ENCODE data around the gene EBP.
"Not testable (repeated sequence)": the region's sequence is repeated elsewhere in the genome, so short reads cannot be mapped to it uniquely, and the experiment has no call there.

The EBP gene

DNA sequence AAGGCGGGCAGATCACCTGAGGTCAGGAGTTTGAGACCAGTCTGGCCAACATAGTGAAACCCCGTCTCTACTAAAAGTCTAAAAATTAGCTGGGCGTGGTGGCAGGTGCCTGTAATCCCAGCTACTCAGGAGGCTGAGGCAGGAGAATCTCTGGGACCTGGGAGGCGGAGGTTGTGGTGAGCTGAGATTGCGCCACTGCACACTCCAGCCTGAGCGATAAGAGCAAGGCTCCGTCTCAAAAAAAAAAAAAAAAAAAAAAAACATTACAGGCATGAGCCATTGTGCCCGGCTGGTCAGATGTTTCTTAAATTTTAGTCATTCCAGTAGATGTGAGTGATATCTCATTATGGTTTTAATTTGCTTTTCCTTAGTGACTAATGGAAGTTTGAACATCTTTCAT lies 4.2 kb downstream of the EBP start:
- DNase-seq (ENCODE audit: low read depth, low spot score) = not testable (repeated sequence)

DNA sequence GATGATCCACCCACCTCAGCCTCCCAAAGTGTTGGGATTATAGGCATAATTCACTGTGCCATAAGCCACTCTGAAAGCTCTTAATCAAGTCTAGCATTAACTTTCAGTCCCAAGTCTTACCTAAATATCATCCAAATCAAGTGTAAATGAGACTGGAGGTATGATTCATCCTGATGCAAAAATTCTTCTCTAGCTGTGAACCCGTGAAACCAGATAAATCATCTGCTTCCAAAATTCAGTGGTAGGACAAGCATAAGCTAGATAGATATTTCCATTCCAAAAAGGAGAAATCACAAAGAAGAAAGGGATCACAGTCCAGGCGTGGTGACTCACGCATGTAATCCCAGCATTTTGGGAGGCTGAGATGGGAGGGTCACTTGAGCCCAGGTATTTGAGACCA lies 9.1 kb downstream of the EBP start:
- no peak for DNase-seq (ENCODE audit: low read depth, low spot score)

DNA sequence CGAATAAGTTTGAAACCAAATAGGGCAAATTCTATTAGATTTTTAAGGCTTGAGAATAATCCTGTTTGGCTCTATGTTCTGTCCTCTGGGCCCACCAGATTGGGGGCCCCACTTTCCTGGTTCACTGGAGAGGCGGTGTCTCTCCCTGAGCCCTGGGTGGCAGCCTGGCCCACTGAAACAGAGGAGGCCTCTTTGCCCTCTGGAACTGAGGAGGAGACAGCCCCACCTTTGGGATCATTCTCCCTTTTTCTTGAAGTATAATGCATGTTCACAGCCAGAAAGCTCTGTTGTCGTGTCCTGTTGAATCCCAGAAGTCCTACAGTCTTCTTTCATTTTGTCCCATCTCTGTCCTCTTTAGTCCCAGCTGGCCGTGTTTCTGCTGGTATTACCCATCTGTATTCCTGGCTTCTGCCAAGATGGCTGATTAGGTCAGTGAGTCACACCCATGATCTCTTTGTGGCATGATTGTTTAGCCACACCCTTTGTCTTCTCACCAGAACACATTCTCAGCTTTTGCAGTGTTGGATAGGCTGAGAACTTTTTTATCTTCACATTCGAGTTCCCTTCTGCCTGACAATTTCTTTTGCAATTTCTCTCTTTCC lies 9.9 kb downstream of the EBP start:
- no peak for DNase-seq (ENCODE audit: low read depth, low spot score)

DNA sequence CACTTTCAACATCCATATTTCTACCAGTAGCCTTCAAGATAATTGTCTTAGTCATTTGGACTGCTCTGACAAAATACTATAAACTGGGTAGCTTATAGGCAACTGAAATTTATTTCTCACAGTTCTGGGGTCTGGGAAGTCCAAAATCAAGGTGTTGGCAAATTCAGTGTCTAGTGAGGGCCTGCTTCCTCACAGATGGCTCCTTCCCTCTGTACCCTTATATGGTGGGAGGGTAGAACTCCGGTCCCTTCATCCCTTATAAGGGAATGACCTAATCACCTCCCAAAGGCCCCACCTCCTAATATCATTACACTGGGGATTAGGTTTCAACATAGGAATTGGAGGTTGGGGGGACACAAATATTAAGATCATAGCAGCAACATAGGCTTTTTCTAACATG lies 10.6 kb downstream of the EBP start:
- DNase-seq (ENCODE audit: low read depth, low spot score) = no peak

DNA sequence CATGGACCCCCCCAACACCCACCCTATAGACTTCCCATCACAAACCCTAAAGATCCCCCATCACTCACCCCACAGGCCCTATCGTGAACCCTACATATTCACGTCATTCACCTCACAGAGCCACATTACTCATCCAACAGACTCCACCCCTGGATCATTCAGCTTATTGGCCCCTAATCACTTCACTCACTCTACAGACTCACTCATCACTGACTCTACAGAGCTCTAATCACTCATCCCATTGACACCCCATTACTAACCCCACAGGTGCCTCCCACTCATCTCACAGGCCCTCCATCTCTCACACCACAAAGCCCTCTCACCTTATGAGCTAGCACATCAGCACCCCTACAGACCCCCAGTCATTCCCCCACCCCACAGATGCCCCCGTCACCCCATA lies 11.6 kb downstream of the EBP start:
- DNase-seq (ENCODE audit: low read depth, low spot score) = no peak

DNA sequence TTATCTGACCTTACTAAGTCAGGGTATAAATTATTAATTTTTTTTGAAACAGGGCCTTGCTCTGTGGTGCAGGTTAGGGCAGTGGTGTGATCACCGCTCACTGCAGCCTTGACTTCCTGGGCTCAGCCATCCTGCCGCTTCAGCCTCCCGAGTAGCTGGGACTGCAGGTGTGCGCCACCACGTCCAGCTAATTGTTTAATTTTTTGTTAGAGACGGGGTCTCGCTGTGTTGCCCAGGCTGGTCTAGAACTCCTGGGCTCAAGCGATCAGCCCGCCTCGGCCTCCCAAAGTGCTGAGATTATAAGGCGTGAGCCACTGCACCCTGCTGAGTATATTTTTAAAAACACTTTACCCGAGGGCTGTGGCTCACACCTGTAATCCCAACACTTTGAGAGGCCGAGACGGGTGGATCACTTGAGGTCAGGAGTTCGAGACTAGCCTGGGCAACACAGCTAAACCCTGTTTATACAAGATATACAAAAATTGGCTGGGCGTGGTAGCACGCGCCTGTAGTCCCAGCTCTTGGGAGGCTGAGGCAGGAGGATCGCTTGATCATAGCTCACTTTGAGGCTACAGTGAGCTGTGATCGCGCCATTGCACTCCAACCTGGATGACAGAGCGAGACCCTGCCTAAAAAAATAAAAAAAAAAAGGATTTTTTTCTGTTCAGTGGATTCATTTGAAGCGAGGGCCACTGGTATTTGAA lies 17.2 kb downstream of the EBP start:
- DNase-seq (ENCODE audit: low read depth, low spot score) = no peak

DNA sequence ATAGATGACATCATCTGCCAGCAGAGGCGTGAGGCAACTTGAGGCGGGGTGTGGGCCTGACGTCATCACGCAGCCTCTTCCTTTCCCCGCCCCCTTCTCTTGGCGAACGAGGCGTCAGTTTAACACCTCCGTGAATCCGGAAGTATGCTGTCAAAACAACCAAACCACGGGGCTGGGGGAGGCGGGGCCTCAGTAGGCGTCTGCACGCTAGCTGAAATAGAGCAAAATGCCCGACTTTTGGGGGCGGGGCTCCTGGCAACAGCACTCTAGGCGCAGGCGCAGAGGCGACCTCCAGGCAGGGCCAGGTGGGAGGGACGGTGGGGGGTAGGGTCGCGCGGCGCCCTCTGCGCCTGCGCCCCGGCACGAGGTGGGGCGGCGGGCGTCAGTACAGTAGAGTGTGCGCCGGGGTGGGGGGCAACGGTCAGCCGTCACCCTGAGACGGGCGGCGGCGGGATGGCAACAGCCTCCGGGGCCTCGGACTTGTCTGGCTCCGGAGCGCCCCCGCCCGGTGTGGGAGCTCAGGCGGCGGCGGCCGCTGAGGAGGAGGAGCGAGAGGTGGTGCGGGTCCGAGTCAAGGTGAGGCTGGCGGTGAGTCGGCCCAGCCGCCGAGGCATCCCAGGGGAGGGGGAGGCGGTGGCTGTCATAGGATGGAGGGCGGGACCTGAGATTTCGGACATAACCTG lies 17.9 kb downstream of the EBP start, which contains the start of gene TBC1D25:
Gene TBC1D25 (plus strand): TSS at position 370 of the 683 bp plus-strand sequence. CDS start 84 bp downstream, at position 454.
- peak; percentile 87 for DNase-seq (ENCODE audit: low read depth, low spot score)

DNA sequence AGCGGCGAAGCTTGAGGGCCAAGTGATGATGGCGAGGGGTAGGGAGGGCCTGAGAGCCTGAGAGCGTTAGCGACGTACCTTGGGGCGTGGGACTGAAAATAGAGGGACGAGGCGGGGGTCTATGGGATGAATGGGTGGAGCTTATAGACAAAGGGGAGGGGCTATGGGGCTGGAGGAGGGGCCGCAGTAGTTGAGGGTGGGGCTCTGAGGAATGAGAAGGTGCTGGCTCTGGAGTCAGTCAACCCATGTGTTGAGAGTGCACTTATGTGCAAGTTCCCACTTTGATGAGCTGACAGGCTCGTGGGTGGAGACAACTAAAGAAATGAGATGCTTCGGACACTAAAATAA lies 18.4 kb downstream of the EBP start:
- no peak for DNase-seq (ENCODE audit: low read depth, low spot score)

DNA sequence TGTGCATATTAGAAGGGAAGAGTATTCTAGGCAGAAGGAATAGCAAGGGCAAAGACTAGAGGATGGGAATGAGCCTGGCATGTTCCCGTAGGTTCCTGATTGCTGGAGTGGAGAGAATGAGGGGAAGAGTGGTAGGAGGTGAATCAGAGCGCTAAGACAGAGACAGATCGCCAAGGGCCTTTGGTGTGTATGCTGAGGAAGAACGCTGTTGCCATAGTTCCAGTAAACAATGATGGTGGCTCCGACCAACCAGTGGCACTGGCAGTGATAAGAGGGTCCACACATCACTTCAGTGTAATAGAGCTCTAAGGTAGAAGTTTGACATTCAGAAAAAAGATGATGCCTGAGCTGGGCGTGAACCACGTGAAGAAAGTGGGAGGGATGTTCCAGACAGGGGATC lies 18.9 kb downstream of the EBP start:
- DNase-seq (ENCODE audit: low read depth, low spot score) = no peak

DNA sequence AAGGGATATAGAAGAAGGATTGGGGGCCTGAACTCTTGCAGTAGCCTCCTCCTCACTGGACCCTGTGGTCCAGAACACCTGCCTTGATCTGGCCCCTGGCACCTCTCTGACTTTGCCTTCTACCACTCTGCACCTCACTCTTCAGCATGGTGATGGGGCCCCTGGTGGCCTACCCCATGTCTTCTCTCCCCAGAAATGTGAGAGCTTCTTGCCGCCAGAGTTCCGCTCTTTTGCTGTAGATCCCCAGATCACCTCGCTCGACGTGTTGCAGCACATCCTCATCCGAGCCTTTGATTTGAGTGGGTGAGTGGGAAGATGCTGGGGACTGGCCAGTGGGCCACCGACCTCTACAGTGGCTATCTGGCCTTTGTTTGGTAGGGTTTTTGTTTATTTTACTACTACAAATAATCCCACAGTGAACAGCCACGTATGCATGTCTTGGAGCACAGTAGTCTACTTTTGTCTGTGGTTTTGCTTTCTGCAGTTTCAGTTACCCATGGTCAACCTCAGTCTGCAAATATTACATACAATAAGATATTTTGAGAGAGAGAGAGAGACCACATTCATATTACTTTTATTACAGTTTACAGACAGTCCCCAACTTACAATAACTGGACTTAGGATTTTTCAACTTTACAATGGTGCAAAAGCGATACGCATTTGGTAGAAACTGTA lies 19.7 kb downstream of the EBP start:
- DNase-seq (ENCODE audit: low read depth, low spot score) = no peak

DNA sequence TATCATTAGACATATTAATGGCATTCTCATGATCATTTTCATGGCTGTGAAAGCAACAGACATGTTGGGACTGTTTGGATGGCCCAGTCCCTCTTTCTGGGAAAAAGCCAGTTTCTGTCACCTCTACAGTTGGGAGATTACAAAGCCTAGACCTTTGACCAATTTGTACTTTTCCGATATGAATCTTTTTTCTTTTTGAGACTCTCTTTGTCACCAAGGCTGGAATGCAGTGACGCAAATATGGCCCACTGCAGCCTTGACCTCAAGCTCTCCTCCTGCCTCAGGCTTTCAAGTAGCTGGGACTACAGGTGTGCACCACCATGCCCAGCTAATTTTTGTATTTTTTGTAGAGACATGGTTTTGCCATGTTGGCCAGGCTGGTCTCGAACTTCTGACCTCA lies 27.3 kb downstream of the EBP start:
- DNase-seq (ENCODE audit: low read depth, low spot score) = no peak

DNA sequence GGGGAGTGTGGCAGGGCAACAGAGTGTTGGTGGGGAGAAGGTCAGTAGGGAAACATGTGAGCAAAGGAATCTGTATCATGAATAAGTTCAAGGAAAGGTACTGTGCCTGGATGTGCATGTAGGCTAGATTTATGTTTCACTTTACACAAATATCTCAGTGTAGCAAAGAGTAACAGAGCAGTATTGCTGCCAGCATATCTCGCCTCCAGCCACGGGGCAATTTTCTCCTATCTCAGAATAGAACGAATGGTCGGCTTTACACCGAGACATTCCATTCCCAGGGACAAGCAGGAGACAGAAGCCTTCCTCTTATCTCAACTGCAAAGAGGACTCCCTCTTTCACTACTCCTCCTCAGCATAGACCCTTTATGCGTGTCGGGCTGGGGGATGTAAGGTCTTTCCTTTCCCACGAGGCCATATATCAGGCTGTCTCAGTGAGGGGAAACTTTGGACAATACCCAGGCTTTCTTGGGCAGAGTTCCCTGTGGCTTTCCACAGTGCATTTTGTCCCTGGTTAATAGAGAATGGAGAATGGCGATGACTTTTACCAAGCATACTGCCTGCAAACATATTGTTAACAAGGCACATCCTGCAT lies 34.2 kb downstream of the EBP start:
- DNase-seq (ENCODE audit: low read depth, low spot score) = not testable (repeated sequence)

DNA sequence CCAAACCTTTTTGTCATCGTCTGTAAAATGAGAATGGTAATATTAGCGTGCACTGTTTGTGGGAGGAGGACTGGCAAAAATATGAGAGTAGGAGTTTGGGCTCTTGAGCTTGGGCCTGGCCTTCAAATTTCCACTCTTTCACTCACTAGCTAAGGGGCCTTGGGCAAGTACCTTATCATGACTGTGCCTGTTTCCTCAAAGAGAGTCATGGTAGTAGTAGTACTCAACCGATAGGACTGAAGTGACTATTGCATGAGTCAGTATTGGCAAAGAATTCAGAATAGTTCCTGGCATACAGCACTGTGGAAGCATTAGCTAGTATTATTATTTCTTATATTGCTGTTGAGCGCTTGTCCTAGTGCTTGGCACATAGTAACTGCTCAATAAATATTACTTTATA lies 36.7 kb downstream of the EBP start:
- DNase-seq (ENCODE audit: low read depth, low spot score) = no peak

DNA sequence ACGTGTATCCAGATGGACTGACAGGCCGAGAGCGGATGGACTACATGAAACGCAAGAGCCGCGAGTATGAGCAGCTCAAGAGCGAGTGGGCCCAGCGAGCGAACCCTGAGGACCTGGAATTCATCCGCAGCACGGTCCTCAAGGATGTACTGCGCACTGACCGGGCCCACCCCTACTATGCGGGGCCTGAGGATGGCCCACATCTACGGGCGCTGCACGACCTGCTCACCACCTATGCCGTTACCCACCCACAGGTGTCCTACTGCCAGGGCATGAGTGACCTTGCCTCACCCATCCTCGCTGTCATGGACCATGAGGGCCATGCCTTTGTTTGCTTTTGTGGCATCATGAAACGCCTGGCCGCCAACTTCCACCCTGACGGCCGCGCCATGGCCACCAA lies 38.0 kb downstream of the EBP start:
- no peak for DNase-seq (ENCODE audit: low read depth, low spot score)

DNA sequence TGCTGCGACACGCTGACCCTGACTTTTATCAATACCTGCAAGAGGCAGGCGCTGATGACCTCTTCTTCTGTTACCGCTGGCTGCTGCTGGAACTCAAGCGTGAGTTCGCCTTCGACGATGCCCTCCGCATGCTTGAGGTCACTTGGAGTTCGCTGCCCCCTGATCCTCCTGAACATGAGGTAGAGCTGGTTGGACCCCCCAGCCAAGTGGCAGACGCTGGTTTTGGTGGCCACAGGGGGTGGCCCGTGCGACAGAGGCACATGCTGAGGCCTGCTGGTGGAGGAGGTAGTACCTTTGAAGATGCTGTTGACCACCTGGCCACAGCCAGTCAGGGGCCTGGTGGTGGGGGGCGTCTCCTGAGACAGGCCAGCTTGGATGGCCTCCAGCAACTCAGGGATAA lies 38.4 kb downstream of the EBP start:
- DNase-seq (ENCODE audit: low read depth, low spot score) = no peak

DNA sequence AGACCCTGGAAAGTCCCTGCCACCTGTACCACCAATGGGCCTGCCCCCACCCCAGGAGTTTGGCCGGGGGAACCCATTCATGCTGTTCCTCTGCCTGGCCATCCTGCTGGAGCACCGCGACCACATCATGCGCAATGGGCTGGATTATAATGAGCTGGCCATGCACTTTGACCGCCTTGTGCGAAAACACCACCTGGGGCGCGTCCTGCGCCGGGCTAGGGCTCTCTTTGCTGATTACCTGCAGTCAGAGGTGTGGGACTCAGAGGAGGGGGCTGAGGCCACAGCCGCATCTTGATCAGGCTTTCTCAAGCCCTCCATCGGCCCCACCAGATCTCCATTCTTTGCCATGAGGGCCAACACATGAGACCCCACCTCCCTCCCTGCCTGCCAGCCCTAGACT lies 39.1 kb downstream of the EBP start:
- DNase-seq (ENCODE audit: low read depth, low spot score) = no peak

DNA sequence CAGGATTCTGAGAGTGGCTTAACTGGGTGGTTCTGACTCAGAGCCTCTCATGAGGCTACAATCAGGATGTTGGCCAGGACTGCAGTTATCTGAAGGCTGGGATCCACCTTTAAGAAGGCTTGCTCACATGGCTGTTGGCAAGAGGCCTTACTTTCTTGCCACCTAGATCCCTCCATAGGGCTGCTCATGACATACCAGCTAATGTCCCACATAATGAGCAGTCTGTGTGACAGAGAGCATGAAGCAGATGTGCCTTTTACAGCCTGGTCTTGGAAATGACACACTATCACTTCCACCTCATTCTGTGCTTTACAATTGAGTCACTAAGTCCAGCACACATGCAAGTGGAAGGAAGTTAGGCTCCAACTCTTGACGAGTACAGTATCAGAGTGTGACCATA lies 48.4 kb downstream of the EBP start:
- no peak for DNase-seq (ENCODE audit: low read depth, low spot score)

DNA sequence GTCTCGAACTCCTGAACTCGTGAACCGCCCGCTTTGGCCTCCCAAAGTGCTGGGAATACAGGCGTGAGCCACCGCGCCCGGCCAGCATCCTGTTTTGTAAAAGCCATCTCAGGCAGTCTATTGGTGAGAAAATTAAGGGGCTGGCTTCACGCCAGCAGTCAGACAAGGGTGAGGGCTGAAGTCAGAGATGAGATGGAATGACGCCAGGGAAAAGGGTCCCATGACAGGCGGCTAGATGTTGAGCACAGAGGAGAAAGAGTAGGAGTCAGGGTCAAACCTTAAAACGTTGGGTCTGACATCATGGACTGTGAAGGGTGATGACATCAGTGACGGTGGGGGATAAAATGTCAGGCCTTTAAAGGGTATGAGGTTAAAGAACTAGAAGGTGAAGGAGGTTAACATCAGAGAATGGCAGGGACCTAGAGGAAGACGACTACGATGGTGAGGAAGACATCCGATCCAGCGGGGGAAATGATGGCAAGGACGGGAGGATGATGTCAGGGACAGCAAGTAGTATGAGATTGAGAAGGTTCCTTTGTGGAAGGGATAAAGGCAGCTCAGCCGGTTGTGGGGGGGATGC lies 52.2 kb downstream of the EBP start:
- DNase-seq (ENCODE audit: low read depth, low spot score) = no peak

DNA sequence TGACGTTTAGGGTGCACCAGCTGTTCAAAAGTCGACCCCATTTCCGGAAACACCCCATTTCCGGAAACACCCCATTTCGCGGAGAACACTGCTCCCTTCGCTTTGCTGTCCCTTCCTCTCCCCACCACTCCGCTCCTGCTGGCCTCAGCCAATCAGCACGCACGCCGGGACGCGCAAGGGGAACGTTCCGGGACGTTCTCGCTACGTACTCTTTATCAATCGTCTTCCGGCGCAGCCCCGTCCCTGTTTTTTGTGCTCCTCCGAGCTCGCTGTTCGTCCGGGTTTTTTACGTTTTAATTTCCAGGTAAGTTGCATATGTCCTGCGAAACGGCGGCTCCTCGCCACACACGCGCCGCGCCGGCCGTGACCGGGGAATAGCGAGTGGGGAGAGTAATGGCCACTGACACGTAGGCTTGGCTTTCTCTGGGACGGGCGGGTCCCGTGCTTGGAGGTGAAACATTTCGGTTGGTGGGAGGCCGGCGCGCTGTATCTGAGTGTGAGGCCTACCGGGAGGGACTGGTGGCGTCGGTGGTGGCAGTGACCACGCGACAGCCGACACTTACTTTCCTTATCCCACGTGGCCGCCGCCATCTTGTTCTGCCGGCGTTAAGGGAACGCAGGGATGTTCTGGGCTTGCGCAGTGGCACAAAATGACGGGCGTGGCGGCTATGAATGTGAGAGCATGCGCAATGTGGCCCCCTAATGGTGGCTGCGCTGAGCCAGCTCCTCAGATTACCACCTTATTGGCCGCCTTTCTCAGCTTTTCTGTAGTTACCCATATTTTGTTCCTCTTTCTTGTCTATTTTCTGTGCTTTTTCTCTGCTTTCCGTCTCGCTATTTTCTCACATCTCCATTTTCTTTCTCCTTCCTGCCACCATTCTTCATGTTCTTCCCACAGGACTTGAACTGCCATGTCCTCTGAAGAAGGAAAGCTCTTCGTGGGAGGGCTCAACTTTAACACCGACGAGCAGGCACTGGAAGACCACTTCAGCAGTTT lies 53.0 kb downstream of the EBP start, which contains the start of gene RBM3:
Gene RBM3 (plus strand): TSS at position 215 of the 997 bp plus-strand sequence. CDS start 697 bp downstream, at position 912.
- DNase-seq (ENCODE audit: low read depth, low spot score) = peak; percentile 75

DNA sequence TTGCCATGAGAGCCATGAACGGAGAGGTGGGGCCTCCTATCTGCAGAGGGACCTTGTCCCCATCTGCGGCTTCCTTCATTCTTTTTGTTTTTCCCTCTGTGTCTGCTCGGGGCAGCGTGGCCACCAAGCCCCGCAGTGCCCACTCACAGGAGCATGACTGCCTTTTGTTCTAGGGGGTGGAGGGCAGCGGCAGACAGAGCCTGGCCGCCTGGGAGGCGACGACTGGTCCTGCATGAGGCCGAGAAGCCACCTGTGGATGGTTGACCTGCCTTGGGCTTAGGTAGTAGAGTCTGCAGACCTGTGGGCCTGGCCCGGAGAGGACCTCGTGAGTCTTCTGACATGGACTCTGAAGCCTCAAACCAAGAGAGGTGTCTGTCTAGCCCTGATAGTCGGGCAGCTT lies 54.0 kb downstream of the EBP start:
- no peak for DNase-seq (ENCODE audit: low read depth, low spot score)
